Endothelial cell of umbilical vein (primary cell): Measurements from ENCODE around the gene SLC11A1. TPM values are rescaled to one million over a fixed set of nuclear protein-coding genes. Genes with fewer than 3 reads are reported as not detected.

Experiments used
- BruUV-seq: library from RNA; stranded (reverse); fragments of 400-500 nt; replicated peaks from 2 replicates; lab custom pipeline; 2021; lab: Mats Ljungman, UMichigan
- CTCF ChIA-PET: fragments of 300-600, 350-600 bp; sonication (Branson Sonifier 250); formaldehyde crosslinking; loops from one replicate; lab custom pipeline; 2021; ENCODE audit warnings: antibody characterized with exemption, inconsistent platforms; lab: Charles Lee
- POLR2A ChIA-PET: fragments of 300-600, 350-600 bp; sonication (Branson Sonifier 250); formaldehyde crosslinking; loops from one replicate; lab custom pipeline; 2021; ENCODE audit warnings: antibody characterized with exemption, inconsistent platforms; lab: Charles Lee
- DNase-seq: peaks from one replicate; pipeline ENCODE4 v3.0.0-alpha.2; 2011; ENCODE audit warnings: low read depth, low spot score
- FAIRE-seq: peaks from 2 replicates; lab custom pipeline; 2011; peaks lifted over from hg19 to GRCh38; lab: Jason Lieb, UNC
- H2AFZ ChIP-seq: 2 replicates; pipeline ENCODE4 v1.6.0; 2012; ENCODE audit warnings: low read depth, low read length, control low read depth, inconsistent platforms
- H3K27ac ChIP-seq: 2 replicates; pipeline ENCODE4 v1.5.1; 2011; ENCODE audit warnings: low read depth, mild to moderate bottlenecking, control low read depth, low read length, moderate library complexity; ENCODE audit not compliant: insufficient read depth
- H3K27me3 ChIP-seq, 2 experiments: 2 replicates each; pipeline versions ENCODE4 v1.6.0 to v1.6.1; 2011; ENCODE audit warnings: low read length in 2 of 2, mixed read lengths in 1 of 2; ENCODE audit not compliant: control insufficient read depth in 2 of 2, insufficient read depth in 2 of 2
- H3K36me3 ChIP-seq, 2 experiments: 2 replicates in 1 of 2; 3 replicates in 1 of 2; pipeline ENCODE4 v1.5.1; 2011; ENCODE audit warnings: low read length in 2 of 2, mild to moderate bottlenecking in 1 of 2, moderate library complexity in 1 of 2; ENCODE audit not compliant: control insufficient read depth in 2 of 2, insufficient read depth in 2 of 2; ENCODE audit errors: extremely low read depth in 1 of 2
- H3K4me1 ChIP-seq: 3 replicates; pipeline ENCODE4 v1.5.1; 2011; ENCODE audit warnings: mild to moderate bottlenecking, low read length; ENCODE audit not compliant: control insufficient read depth, insufficient read depth; ENCODE audit errors: extremely low read depth
- H3K4me2 ChIP-seq: 2 replicates; pipeline ENCODE4 v1.6.1; 2011; ENCODE audit warnings: low read length, control low read depth, mixed read lengths; ENCODE audit not compliant: insufficient read depth
- H3K4me3 ChIP-seq, 3 experiments: fragments of 200-600 bp in 1 of 3; sonication (generic), shearing (Covaris generic) in 1 of 3; replicated peaks in 1 of 3; 2 replicates each; pipeline ENCODE4 v1.5.1; 2011 to 2016; ENCODE audit warnings: control low read depth in 3 of 3, low read length in 3 of 3, mild to moderate bottlenecking in 2 of 3, inconsistent platforms in 1 of 3, low read depth in 1 of 3, moderate library complexity in 1 of 3; ENCODE audit not compliant: insufficient read depth in 1 of 3
- H3K79me2 ChIP-seq: 2 replicates; pipeline ENCODE4 v1.6.0; 2012; ENCODE audit warnings: low read length, inconsistent platforms; ENCODE audit not compliant: control insufficient read depth, insufficient read depth
- H3K9ac ChIP-seq: replicated peaks from 2 replicates; pipeline ENCODE3; 2011; ENCODE audit warnings: low read length, control low read depth; ENCODE audit not compliant: insufficient read depth; ENCODE audit errors: extremely low read depth
- H3K9me1 ChIP-seq: replicated peaks from 3 replicates; pipeline ENCODE4 v1.6.0; 2011; ENCODE audit warnings: mild to moderate bottlenecking, low read length; ENCODE audit not compliant: control insufficient read depth, insufficient read depth; ENCODE audit errors: extremely low read depth
- H3K9me3 ChIP-seq: replicated peaks from 2 replicates; pipeline ENCODE4 v1.5.1; 2012; ENCODE audit warnings: low read length, inconsistent platforms; ENCODE audit not compliant: control insufficient read depth, insufficient read depth
- H4K20me1 ChIP-seq: replicated peaks from 2 replicates; pipeline ENCODE3; 2011; ENCODE audit warnings: mild to moderate bottlenecking, low read length; ENCODE audit not compliant: control insufficient read depth, insufficient read depth; ENCODE audit errors: extremely low read depth
- CTCF ChIP-seq, 2 donors: IDR thresholded peaks; 1 replicate in 1 of 2; 2 replicates in 1 of 2; pipeline ENCODE4 v1.5.1; 2011; ENCODE audit warnings: low read length in 2 of 2, mild to moderate bottlenecking in 2 of 2, moderate library complexity in 2 of 2, control low read depth in 1 of 2, inconsistent platforms in 1 of 2, low read depth in 1 of 2; ENCODE audit not compliant: insufficient read depth in 1 of 2; ENCODE audit errors: extremely low read depth in 1 of 2
- EZH2 ChIP-seq: IDR thresholded peaks from 2 replicates; pipeline ENCODE4 v1.6.1; 2012; ENCODE audit warnings: borderline replicate concordance, low read depth, mild to moderate bottlenecking, moderate library complexity, low read length, inconsistent platforms; ENCODE audit not compliant: severe bottlenecking
- FOS ChIP-seq: IDR thresholded peaks from 2 replicates; pipeline ENCODE4 v1.6.1; 2011; ENCODE audit warnings: mild to moderate bottlenecking, low read length, moderate library complexity, borderline replicate concordance; ENCODE audit not compliant: insufficient read depth
- GATA2 ChIP-seq: IDR thresholded peaks from 2 replicates; pipeline ENCODE4 v1.7.0; 2011; ENCODE audit warnings: low read depth, mild to moderate bottlenecking, moderate library complexity, mixed read lengths, low read length; ENCODE audit not compliant: insufficient read length, insufficient read depth
- JUN ChIP-seq: IDR thresholded peaks from 2 replicates; pipeline ENCODE4 v1.6.1; 2011; ENCODE audit warnings: borderline replicate concordance, low read depth; ENCODE audit not compliant: insufficient read length, insufficient read depth
- MYC ChIP-seq: IDR thresholded peaks from one replicate; pipeline ENCODE4 v1.6.1; 2011; ENCODE audit warnings: mild to moderate bottlenecking, low read depth, low read length
- POLR2A ChIP-seq: IDR thresholded peaks from 2 replicates; pipeline ENCODE4 v1.6.1; 2012; ENCODE audit warnings: low read depth, mild to moderate bottlenecking, control low read depth, low read length
- POLR2AphosphoS5 ChIP-seq: IDR thresholded peaks from 2 replicates; pipeline ENCODE4 v1.6.1; 2012; ENCODE audit warnings: low read depth, mild to moderate bottlenecking, control low read depth, low read length, moderate library complexity; ENCODE audit not compliant: insufficient read depth
- dilution Hi-C: fragments of 300-500 bp; cut with MboI; formaldehyde crosslinking; loops from one replicate; pipeline ENCODE4 v1.15.0; 2019; ENCODE audit warnings: low sequenced_read_pairs; ENCODE audit not compliant: extremely low pct_ligation_motif_present
- intact Hi-C: fragments of 100-400 bp; cut with micrococcal nuclease; formaldehyde crosslinking; loops from one replicate; pipeline ENCODE4 v1.10.0; 2022
- polyA plus RNA-seq, 4 experiments: library from polyadenylated mRNA; depleted of rRNA in 3 of 4; stranded (reverse) in 3 of 4; unstranded in 1 of 4; fragments of >200 nt; gene quantifications; 2 replicates each; pipeline versions ENCODE4 v1.2.1 to v1.2.3, GENCODE V29; 2011 to 2012; ENCODE audit warnings: missing spikeins in 1 of 4
- total RNA-seq: library from RNA; stranded (reverse); gene quantifications from 2 replicates; pipeline ENCODE4 v1.2.3, GENCODE V29; 2021
- TF ChIP-seq, protein P1 (sequence below): IDR thresholded peaks from 2 replicates; pipeline ENCODE4 v1.6.1; 2011; ENCODE audit not compliant: insufficient read depth, insufficient read length

The SLC11A1 gene
- total and polyA plus RNA-seq, 2 donors (not counting 3 experiments of a cell fraction or from before 2014, with no cell fraction given) = 0.03 TPM; not detected in 1

DNA sequence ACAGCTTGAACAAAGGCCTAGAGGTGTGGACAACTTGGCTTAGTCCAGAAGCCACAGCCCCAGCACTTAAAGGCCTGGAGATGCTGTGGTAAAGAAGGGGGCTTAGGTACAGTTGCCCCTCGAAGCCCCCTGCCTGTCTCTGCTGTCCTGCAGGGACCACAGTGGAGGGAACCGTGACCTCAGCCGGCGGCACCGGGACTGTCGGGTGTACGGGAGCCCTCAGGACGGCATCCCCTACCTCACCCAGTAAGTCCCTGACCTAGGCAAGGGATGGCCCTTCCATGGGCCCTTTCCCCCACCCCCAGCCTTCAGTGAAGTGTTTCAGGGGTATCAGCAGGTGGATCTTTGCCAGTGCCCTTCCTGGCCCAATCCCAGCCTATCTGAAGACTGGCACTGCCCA is 40.7 kb upstream of the SLC11A1 start:
- Histone ChIP-seq H3K4me1 (no peaks in the 10 kb centered on the region), H3K27me3 (no peaks in the 10 kb centered on the region), H2AFZ (no peak overlapping the region), H3K4me2 (no peak overlapping the region), H3K36me3 (peaks cover 0 to 12% of the 10 kb centered on the region in 2 experiments), H3K27ac (no peak overlapping the region), H3K9ac (no peak overlapping the region), H3K9me1 (no peaks in the 10 kb centered on the region), H3K9me3 (no peaks in the 10 kb centered on the region), H3K79me2 (no peaks in the 10 kb centered on the region), H3K4me3 (no peak overlapping the region), H4K20me1 (no peaks in the 10 kb centered on the region)
- POLR2A ChIA-PET = no interaction called here
- BruUV-seq = no TSS peak
- CTCF ChIA-PET = no interaction called here
- TF ChIP-seq FOS = no peak
- TF ChIP-seq POLR2AphosphoS5 = no peak
- no peak for TF ChIP-seq POLR2A
- TF ChIP-seq, protein P1, sequence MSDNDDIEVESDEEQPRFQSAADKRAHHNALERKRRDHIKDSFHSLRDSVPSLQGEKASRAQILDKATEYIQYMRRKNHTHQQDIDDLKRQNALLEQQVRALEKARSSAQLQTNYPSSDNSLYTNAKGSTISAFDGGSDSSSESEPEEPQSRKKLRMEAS = no peak
- FAIRE-seq = no peak
- dilution Hi-C loops = no loop called here
- DNase-seq = no peak
- intact Hi-C loops = no loop called here

DNA sequence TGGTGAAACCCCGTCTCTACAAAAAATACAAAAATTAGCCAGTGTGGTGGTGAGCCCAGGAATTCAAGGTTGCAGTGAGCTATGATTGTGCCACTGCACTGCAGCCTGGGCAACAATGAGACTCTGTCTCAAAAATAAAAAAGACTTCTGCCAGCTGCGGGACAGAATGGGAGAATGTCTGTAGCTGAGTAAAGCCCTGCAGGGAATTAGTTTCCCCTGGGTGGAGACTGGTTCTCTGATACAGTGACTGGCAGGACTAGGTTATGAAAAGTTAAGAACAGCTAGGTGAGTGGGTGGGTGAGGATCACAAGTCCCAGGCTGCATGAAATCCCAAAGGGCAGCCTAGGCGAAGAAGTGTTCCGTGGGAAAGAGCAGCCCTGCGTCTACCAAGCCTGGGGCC is 39.2 kb upstream of the SLC11A1 start:
- no peaks in the 10 kb centered on the region for H3K9me3 ChIP-seq
- H3K4me1 ChIP-seq = no peaks in the 10 kb centered on the region
- no peak overlapping the region for H3K9ac ChIP-seq
- dilution Hi-C loops = no loop called here
- no peak overlapping the region for H3K4me2 ChIP-seq
- POLR2A ChIA-PET = no interaction called here
- no TSS peak for BruUV-seq
- H3K36me3 ChIP-seq = peaks cover 0 to 12% of the 10 kb centered on the region in 2 experiments
- no peak overlapping the region for H3K27ac ChIP-seq
- H3K27me3 ChIP-seq = no peaks in the 10 kb centered on the region
- H3K79me2 ChIP-seq = no peaks in the 10 kb centered on the region
- FAIRE-seq = no peak
- H3K9me1 ChIP-seq = no peaks in the 10 kb centered on the region
- no peak overlapping the region for H3K4me3 ChIP-seq
- no peak for TF ChIP-seq POLR2A
- no peak for TF ChIP-seq EZH2
- TF ChIP-seq CTCF (IDR thresholded peaks at IDR 0.05; ENCODE audit: extremely low read depth in 1 of 2, insufficient read depth in 1 of 2, low read depth in 1 of 2, low read length in 2 of 2) = no peak
- TF ChIP-seq FOS = no peak
- TF ChIP-seq GATA2 = no peak
- no peak for TF ChIP-seq POLR2AphosphoS5
- no peak for TF ChIP-seq JUN
- TF ChIP-seq MYC = no peak
- TF ChIP-seq, protein P1 = no peak
- no peak for DNase-seq
- intact Hi-C loops = no loop called here
- H2AFZ ChIP-seq = no peak overlapping the region
- CTCF ChIA-PET = interaction anchor here (1.0 to 1.4 kb wide), 3 partner anchors 14 to 41 kb away, joined by 3 to 5 read pairs (median 5); partner anchors contain the start of gene CATIP
- H4K20me1 ChIP-seq = no peaks in the 10 kb centered on the region
